ENCODE results near the gene CCT5.

Gene CCT5

DNA sequence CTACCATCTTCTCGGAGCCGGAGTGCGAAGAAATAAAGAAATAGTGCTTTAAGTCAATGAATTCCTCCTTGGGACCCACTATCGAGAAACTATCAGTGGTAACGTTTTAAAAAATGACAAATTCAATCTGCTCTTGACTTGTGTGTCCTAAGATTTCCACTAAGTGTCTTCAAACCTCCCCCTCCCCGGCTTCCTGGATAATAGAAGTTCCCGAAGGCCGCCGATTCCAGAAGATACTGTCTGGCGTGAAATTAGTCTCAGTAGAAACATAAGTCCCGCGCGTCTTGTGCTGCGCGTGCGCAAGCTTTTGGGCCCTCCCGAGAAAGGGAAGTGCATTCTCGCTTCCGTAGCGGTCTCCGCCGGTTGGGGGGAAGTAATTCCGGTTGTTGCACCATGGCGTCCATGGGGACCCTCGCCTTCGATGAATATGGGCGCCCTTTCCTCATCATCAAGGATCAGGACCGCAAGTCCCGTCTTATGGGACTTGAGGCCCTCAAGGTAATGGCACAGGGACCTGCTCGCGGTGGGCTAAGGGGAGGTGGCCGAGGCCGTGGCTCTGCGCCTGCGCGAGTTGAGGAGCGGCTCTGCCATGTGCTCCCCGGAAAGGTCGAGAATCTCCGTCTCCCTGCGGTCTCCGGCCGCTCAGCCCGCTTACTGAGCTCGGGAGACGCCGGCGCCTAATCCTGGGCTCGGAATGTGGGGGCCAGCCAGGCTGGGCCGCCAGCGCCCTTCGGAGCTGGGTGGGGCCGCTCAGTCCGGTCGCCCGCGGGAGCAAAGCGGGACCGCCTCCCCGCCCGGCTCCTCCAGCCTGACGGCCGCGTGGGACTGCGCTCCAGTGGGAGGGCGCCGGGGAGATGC lies at the start of gene CCT5:
Gene CCT5 (plus strand): TSS at position 333 of the 858 bp plus-strand sequence. CDS start 61 bp downstream, at position 394.
- FAIRE-seq (peak; percentile 85), DNase-seq (ENCODE audit: insufficient read length, low spot score) (peak; percentile 99)

DNA sequence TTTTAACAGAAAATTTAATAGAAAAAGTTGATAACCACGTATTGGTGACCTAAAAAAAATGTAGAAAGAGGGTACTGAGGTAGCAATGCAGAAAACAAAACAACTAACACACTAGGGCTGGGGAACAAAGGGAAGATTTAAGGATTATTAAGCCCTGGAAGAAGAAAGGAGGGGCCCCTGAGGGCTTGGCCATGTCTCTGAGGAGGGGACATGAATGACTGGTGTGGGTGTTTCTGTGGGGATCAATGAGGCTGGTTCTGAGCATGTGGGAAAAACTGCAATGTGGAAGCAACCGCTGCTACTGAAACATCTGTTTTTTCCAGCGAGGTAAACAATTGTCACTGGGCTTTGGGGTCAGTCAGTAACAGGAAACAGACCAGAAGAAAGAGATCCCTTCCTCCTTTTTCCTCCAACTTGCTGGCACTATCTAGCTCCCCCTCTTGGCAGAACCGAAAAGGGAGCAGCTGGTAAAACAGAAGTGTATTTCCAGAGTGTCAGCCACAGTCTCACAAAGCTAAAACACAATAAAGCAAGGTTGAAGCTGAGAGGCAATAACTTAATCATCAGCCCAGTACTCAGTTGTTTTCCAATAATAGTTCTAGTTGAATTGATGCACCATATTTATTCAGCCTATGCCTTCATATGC lies 48.7 kb upstream of the CCT5 start:
- FAIRE-seq, result peak; percentile 40
- DNase-seq (ENCODE audit: insufficient read length, low spot score), result no peak

DNA sequence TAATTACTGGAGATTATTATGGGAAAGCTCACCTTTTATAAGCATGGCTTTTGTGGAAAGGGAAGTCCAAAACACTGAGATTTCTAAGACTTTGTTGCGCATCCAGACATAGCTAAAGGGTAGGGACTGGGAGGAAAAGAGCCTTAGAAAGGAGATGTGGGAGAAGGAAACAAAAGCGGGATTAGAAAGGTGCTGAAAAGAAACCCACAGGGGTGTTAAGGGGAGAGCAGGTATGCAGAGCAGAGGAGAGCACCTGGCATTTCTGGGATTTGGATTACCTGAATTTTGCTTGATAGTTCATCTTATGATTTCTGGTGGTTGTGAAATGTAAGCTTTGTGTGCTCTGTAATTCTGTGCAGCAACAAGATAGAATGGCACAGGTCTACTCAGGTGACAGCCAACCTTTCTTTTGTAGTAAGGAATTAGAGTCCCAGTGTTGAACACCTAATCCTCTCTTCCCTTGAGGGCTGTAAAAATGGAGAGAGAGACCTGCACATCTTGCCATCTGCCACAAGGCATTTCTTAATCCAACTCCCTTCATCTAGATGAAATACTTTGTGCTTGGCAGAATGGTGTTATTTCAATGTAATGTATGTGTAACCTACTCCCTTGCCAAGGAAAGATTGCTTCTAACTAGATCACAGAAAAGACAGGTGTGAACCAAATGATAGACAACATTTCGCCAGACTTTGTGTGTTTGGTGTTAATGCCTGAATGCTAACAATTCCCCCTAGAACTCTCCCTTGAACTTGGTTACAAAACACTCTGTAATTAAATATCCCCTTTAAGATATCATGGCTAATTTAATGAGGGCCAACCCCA lies 47.8 kb upstream of the CCT5 start:
- peak; percentile 23 for FAIRE-seq
- no peak for DNase-seq (ENCODE audit: insufficient read length, low spot score)

GRCh38 chr5:10209004-10209403 lies 41.1 kb upstream of the CCT5 start:
- FAIRE-seq (no peak), DNase-seq (ENCODE audit: insufficient read length, low spot score) (no peak)

DNA sequence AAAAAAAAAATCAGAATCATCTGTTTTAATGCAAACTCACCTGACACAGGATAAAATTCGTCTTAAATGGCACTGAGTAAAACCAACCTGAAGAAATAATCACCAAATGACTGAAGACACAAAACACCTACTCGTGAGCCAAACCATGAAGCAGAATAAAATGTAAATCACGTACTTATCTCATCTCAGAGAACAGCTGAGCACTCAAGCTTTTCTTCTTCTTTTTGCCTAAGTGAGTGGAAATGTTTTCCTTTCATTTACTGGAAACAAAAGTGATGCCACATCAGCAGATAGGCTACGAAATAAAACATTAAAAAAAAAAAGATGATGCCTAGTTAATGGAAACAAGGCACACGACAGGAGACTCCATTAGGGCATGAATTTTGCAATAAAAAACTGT lies 36.8 kb upstream of the CCT5 start:
- FAIRE-seq (no peak), DNase-seq (ENCODE audit: insufficient read length, low spot score) (no peak)

DNA sequence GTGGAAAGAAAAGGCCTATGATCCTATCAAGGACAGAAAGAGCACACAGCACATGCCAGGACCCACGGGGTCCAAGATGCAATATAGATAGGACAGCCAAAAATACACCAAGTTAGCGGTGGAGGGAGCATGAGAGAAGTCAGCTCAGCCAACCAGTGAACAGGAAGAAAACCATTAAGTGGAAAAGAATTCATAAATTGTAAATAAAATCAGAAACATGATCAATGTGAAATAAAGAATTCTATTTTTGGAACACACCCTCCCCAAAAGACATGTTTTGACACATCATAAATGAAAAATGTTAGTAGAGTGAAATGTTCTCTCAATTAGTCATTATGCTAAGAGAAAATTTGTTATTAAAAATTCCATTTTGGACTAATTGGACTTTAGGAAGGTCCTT lies 36.0 kb upstream of the CCT5 start:
- FAIRE-seq (no peak), DNase-seq (ENCODE audit: insufficient read length, low spot score) (no peak)

- no peak for FAIRE-seq
These were observed 34.7 kb upstream of the CCT5 start for GRCh38 chr5:10215366-10215765.

GRCh38 chr5:10216107-10216506 lies 34.0 kb upstream of the CCT5 start:
- FAIRE-seq, result no peak
- no peak for DNase-seq (ENCODE audit: insufficient read length, low spot score)

More at GRCh38 chr5:10215366-10215765, 34.7 kb upstream of the CCT5 start:
- DNase-seq (ENCODE audit: insufficient read length, low spot score), result no peak

- DNase-seq (ENCODE audit: insufficient read length, low spot score), result no peak
These were observed 31.4 kb upstream of the CCT5 start for GRCh38 chr5:10218658-10219057.

GRCh38 chr5:10219068-10219467 lies 31.0 kb upstream of the CCT5 start:
- FAIRE-seq (no peak), DNase-seq (ENCODE audit: insufficient read length, low spot score) (no peak)

More at GRCh38 chr5:10218658-10219057, 31.4 kb upstream of the CCT5 start:
- no peak for FAIRE-seq

DNA sequence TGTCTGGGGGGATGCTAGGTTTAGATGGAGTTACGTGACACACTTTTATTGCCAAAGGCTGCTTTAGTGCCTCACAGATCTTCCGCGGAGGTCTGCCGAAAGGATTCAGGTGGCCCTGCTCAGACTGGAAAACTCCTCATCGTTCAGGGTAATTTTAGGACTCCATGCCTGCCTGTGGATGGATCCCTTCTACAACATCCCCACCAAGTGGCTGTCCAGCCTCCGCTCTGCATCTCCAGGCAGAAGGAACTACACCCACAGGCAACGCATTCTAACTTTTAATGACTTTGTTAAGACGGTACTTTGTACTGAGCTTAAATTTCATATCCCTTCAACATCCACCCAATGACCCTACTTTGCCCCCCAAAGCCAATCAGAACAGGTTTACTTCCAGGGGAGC lies 29.8 kb upstream of the CCT5 start:
- FAIRE-seq (no peak), DNase-seq (ENCODE audit: insufficient read length, low spot score) (no peak)

DNA sequence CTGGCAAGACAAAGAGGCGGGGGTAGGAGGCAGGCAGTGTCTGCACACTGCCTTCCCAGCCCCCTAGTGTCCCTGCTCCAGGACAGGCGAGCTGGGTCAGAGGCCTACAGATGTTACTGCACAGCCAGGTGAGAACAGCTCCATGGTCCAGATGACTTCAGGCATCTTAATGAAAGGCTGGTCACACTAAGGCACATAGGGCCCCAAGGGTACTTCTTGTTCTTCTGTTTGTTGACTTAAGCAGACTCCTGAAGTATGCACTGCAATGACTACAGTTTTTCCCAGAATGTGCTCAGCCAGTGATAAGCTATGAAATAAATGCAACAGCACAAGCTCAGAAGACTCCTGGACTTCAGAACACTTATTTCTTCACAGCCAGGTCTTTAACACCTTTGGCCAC lies 27.8 kb upstream of the CCT5 start:
- FAIRE-seq, result no peak
- DNase-seq (ENCODE audit: insufficient read length, low spot score), result no peak

DNA sequence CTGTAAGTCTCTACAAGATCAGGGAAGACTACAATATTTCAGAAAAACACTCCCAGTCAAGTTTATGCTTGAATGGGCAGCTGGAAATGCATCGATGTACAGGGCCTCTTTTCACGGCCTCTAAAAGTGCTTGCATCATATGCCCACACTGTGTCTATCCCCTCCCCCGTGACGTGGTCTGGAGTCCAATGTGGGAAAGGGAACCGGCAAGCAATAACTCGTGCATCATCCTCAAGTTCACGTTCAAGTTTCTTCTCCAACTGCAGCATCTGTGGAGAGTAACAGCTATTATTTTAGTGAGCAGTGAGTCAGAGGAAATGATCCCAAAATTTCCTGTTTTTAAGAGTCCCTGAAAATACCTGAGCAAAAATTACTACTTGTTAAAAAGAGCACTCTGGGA lies 22.7 kb upstream of the CCT5 start:
- FAIRE-seq, result no peak
- DNase-seq (ENCODE audit: insufficient read length, low spot score), result no peak

- DNase-seq (ENCODE audit: insufficient read length, low spot score), result no peak
- FAIRE-seq, result no peak
These were observed 21.8 kb upstream of the CCT5 start for GRCh38 chr5:10228288-10228687.

DNA sequence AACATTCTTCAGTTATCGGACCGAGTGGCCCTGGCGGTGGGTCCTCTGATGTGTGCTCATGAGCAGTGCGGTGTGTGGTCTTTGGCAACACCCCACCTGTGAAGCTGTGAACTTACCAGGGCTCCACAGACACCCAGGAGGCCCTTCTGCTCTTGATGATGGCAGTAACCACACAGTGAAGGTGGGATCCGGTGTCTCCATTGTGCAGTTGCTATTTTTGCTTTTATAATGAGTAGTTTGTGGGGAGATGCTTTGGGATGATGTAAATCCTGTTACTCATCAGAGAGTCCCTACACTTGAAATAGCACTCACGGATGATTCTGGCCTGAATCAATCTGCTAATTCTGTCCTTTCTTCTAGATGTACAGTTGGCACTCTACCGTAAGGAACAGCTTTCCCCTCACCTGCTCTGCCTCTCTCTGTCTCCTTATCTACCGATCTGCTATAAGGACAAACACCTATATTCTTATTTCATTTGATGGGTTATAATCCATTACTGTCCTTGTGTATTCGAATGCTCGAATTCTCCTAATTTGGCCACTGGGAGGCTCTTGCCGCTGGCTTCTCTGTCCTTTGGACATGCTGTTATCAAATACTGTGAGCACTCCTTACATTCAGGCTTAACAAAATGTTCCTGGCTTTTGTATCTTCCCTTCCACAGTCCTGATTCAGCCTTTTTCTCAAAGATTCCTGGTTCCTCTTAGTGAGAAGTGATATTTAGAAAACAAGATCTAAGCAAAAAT lies 20.6 kb upstream of the CCT5 start:
- DNase-seq (ENCODE audit: insufficient read length, low spot score) (no peak), FAIRE-seq (no peak)

DNA sequence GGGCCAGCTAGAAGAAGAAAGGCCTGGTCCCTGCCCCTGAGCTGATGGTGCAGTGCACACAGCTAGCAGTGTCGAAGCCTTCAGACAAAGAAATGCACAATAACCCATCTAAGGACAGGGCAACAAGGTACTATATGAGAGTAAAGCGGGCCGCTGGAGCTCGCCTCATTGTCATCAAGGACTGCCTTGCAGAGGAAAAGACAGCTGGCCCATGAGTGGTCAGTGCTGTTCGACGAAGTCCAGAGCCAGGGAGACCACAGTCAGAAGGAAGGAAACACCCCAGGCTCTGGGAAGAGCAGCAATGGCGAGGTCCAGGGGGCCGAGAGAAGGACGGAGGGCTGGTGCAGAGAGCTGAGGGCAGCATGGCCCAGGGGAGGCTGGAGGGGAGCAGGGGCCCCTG lies 17.7 kb upstream of the CCT5 start:
- FAIRE-seq (no peak), DNase-seq (ENCODE audit: insufficient read length, low spot score) (no peak)

DNA sequence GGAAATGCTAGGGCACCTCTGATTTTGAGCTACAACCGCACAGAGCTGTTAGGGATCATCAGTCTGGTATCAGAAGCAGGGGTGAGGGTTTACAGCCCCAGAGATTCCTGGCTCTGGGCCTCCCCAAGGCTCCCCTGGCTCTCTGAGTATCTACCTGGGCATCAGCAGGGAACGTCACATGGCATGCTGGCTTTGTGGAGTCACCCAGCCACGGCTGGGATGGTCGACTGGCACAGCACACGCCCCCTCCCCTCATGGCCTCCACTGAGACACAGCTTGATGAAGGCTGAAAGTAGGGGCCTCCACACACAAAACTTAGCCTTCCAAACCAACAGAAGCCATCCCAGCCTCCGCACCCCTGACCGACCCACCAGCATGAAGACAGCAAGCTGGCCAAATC lies 17.1 kb upstream of the CCT5 start:
- DNase-seq (ENCODE audit: insufficient read length, low spot score), result no peak
- FAIRE-seq, result no peak

DNA sequence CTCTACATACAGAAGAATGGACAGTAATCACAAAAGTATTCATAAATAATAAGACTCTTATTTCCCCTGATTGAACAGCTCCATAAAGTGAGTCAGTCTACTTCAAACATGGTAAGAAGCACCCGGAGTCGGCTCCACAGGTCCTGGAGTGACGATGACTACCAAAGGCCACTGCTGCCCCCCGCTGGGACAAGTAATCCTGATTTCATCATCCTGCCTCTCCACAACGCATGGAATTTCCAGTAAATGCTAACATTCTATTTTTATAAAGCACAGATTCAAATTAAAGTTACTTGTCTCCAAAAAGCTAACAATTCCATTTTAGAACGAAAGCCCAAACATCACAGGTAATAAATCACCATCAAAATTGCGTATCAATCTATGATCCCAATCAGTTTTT lies 16.6 kb upstream of the CCT5 start:
- DNase-seq (ENCODE audit: insufficient read length, low spot score) (peak; percentile 82), FAIRE-seq (no peak)

GRCh38 chr5:10235350-10235749 lies 14.7 kb upstream of the CCT5 start:
- FAIRE-seq, result no peak
- no peak for DNase-seq (ENCODE audit: insufficient read length, low spot score)

DNA sequence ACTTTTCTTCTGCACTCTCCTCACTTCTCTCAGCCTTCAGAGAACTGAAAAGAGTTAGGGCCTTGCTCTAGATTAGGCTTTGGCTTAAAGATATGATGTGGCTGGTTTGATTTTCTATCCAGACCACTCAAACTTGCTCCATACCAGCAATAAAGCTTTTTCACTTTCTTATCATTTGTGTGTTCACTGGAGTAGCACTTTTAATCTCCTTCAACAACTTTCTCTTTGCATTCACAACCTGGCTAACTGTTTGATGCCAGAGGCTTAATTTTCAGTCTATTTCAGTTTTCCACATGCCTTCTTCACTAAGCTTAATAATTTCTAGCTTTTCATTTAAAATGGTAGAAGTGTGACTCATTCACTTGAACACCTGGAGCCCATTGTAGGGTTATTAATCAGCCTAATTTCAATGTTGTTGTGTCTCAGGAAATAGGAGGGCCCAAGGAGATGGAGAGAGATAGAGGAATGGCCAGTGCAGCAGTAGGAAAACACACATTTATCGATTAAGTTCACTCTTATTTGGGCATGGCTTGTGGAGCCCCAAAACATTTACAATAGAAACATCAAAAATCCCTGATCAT lies 6.3 kb upstream of the CCT5 start:
- no peak for FAIRE-seq
- DNase-seq (ENCODE audit: insufficient read length, low spot score), result no peak
